K562 (cell line): ENCODE data around the gene POU2AF3. TPM values are rescaled to one million over a fixed set of nuclear protein-coding genes. Genes with fewer than 3 reads are reported as not detected.
"Not testable (repeated sequence)": the region's sequence is repeated elsewhere in the genome, so short reads cannot be mapped to it uniquely, and the experiment has no call there.

Source experiments
- ATAC-seq: fragments of 200-7000 bp; cut with Tn5 transposase; 3 replicates; pipeline ENCODE4 v1.9.1; 2020; ENCODE audit warnings: moderate library complexity
- BruUV-seq: library from RNA; stranded (reverse); fragments of 400-500 nt; replicated peaks from 2 replicates; lab custom pipeline; 2021; lab: Mats Ljungman, UMichigan
- CTCF ChIA-PET: fragments of 300-600 bp; formaldehyde crosslinking; extraction: SDS; loops from one replicate; lab custom pipeline; 2021; ENCODE audit warnings: low intra/inter-chr PET ratio; lab: Yijun Ruan, JAX
- POLR2A ChIA-PET: fragments of 300-600, 350-650 bp; sonication (Branson Sonifier 250); formaldehyde crosslinking; extraction: SDS; loops from one replicate; lab custom pipeline; 2021; ENCODE audit warnings: antibody characterized with exemption, inconsistent platforms; lab: Yijun Ruan, JAX
- DNase-seq, 4 experiments: peaks; one replicate each; pipeline versions ENCODE4 v3.0.0 to v3.0.0-alpha.2; 2011 to 2018; ENCODE audit warnings: low spot score in 3 of 4, mixed read lengths in 3 of 4; ENCODE audit errors: extremely low read depth in 1 of 4
- FAIRE-seq: peaks from 2 replicates; lab custom pipeline; 2011; peaks lifted over from hg19 to GRCh38; lab: Jason Lieb, UNC
- H2AFZ ChIP-seq: 2 replicates; pipeline ENCODE4 v1.6.0; 2011; ENCODE audit warnings: low read depth, low read length, control low read depth, inconsistent platforms
- H3K27ac ChIP-seq: fragments of 200-600 bp; 3 replicates; pipeline ENCODE4 v1.8.0; 2011; ENCODE audit warnings: low read depth, mild to moderate bottlenecking, control low read depth, inconsistent platforms, low read length, moderate library complexity, mixed read lengths; ENCODE audit errors: extremely low read depth
- H3K27me3 ChIP-seq, 2 experiments: fragments of 300-600 bp in 1 of 2; 2 replicates in 1 of 2; 3 replicates in 1 of 2; pipeline versions ENCODE4 v1.6.0 to v1.8.0; 2011; ENCODE audit warnings: inconsistent platforms in 2 of 2, low read length in 2 of 2, mild to moderate bottlenecking in 1 of 2, mixed read lengths in 1 of 2, moderate library complexity in 1 of 2; ENCODE audit not compliant: control insufficient read depth in 2 of 2, insufficient read depth in 2 of 2
- H3K36me3 ChIP-seq: fragments of 300-600 bp; 3 replicates; pipeline ENCODE4 v1.8.0; 2011; ENCODE audit warnings: mild to moderate bottlenecking, low read length, inconsistent platforms; ENCODE audit not compliant: control insufficient read depth, insufficient read depth
- H3K4me1 ChIP-seq, 2 experiments: fragments of 200-600 bp in 1 of 2; replicated peaks in 1 of 2; 2 replicates in 1 of 2; 3 replicates in 1 of 2; pipeline versions ENCODE4 v1.5.1 to v1.8.0; 2011; ENCODE audit warnings: inconsistent platforms in 2 of 2, low read length in 2 of 2, mild to moderate bottlenecking in 1 of 2, mixed read lengths in 1 of 2, moderate library complexity in 1 of 2; ENCODE audit not compliant: control insufficient read depth in 2 of 2, insufficient read depth in 2 of 2
- H3K4me2 ChIP-seq: 2 replicates; pipeline ENCODE4 v1.6.1; 2011; ENCODE audit warnings: low read length, control low read depth, inconsistent platforms, mixed read lengths; ENCODE audit not compliant: insufficient read depth
- H3K4me3 ChIP-seq: fragments of 200-600 bp; sonication (generic), shearing (Covaris generic); 2 replicates; pipeline ENCODE4 v1.5.1; 2016; ENCODE audit warnings: control low read depth, inconsistent platforms
- H3K79me2 ChIP-seq: fragments of 200-600 bp; 3 replicates; pipeline ENCODE4 v1.8.0; 2011; ENCODE audit warnings: low read length, inconsistent platforms; ENCODE audit not compliant: control insufficient read depth, insufficient read depth
- H3K9ac ChIP-seq, 2 experiments: 2 replicates each; pipeline versions ENCODE4 v1.6.0 to v1.6.1; 2011; ENCODE audit warnings: low read depth in 2 of 2, low read length in 2 of 2, control low read depth in 1 of 2, inconsistent platforms in 1 of 2, mild to moderate bottlenecking in 1 of 2, mixed read lengths in 1 of 2; ENCODE audit not compliant: insufficient read depth in 1 of 2
- H3K9me1 ChIP-seq: one replicate; pipeline ENCODE4 v1.6.0; 2011; ENCODE audit warnings: inconsistent platforms, mild to moderate bottlenecking, low read length, moderate library complexity; ENCODE audit not compliant: control insufficient read depth, insufficient read depth
- H3K9me3 ChIP-seq: replicated peaks from 2 replicates; pipeline ENCODE4 v1.5.1; 2011; ENCODE audit warnings: low read depth, low read length, inconsistent platforms; ENCODE audit not compliant: control insufficient read depth, insufficient read depth
- H4K20me1 ChIP-seq: replicated peaks from 2 replicates; pipeline ENCODE4 v1.6.1; 2011; ENCODE audit warnings: low read length, inconsistent platforms, mixed read lengths; ENCODE audit not compliant: control insufficient read depth, insufficient read depth
- CBFB ChIP-seq: sonication (generic); formaldehyde crosslinking; IDR thresholded peaks from 2 replicates; pipeline ENCODE4 v1.4.0; 2020; ENCODE audit warnings: mild to moderate bottlenecking, missing genetic modification reagents
- DPF2 ChIP-seq: fragments of 450-650 bp; IDR thresholded peaks from 2 replicates; pipeline ENCODE4 v1.6.1; 2016
- ESRRA ChIP-seq: fragments of 450-650 bp; IDR thresholded peaks from 2 replicates; pipeline ENCODE4 v1.6.1; 2014; ENCODE audit warnings: low read depth, mild to moderate bottlenecking, moderate library complexity, borderline replicate concordance
- HMGN3 ChIP-seq: IDR thresholded peaks from 2 replicates; pipeline ENCODE4 v1.6.1; 2011; ENCODE audit warnings: borderline replicate concordance, low read depth, mild to moderate bottlenecking, mixed read lengths, low read length; ENCODE audit not compliant: insufficient read length; ENCODE audit errors: extremely low read depth
- HNRNPL ChIP-seq: fragments of 200-400 bp; formaldehyde crosslinking; IDR thresholded peaks from 2 replicates; pipeline ENCODE4 v1.6.1; 2017; ENCODE audit warnings: low read depth, mild to moderate bottlenecking, low read length
- MTA1 ChIP-seq: fragments of 450-650 bp; IDR thresholded peaks from 2 replicates; pipeline ENCODE4 v1.6.1; 2017; ENCODE audit warnings: borderline replicate concordance
- NCOR1 ChIP-seq: fragments of 450-650 bp; IDR thresholded peaks from 2 replicates; pipeline ENCODE4 v1.6.1; 2016; ENCODE audit warnings: mild to moderate bottlenecking, moderate library complexity
- NEUROD1 ChIP-seq: fragments of 150-350 bp; IDR thresholded peaks from 2 replicates; pipeline ENCODE4 v1.6.1; 2014; ENCODE audit warnings: borderline replicate concordance, low read length, low read depth; ENCODE audit not compliant: partially characterized antibody
- POLR2A ChIP-seq: fragments of 450-650 bp; conservative IDR thresholded peaks from 2 replicates; pipeline ENCODE4 v1.6.1; 2016
- RFX1 ChIP-seq: fragments of 450-650 bp; IDR thresholded peaks from 2 replicates; pipeline ENCODE4 v1.6.1; 2016; ENCODE audit warnings: mild to moderate bottlenecking, moderate library complexity
- ZNF175 ChIP-seq: fragments of 200-800 bp; sonication (Bioruptor generic); IDR thresholded peaks from 2 replicates; pipeline ENCODE4 v1.6.1; 2016; ENCODE audit warnings: low read depth, mild to moderate bottlenecking, missing genetic modification characterization, missing compliant biosample characterization
- ZNF24 ChIP-seq: fragments of 450-650 bp; IDR thresholded peaks from 2 replicates; pipeline ENCODE4 v1.6.1; 2016
- ZNF511 ChIP-seq: sonication (generic); formaldehyde crosslinking; IDR thresholded peaks from 2 replicates; pipeline ENCODE4 v1.8.0; 2022; ENCODE audit warnings: mild to moderate bottlenecking, missing genetic modification reagents
- ZNF592 ChIP-seq: fragments of 450-650 bp; IDR thresholded peaks from 2 replicates; pipeline ENCODE4 v1.6.1; 2017; ENCODE audit warnings: antibody characterized with exemption, mild to moderate bottlenecking
- WGBS: fragments of 100-300 bp; shearing (Covaris generic); methylation state at CpG from one replicate; pipeline ENCODE4 v1.1.6; 2016; ENCODE audit warnings: low coverage, mixed read lengths; ENCODE audit not compliant: insufficient coverage; ENCODE audit errors: missing lambda C conversion rate; 5-methylcytosine and 5-hydroxymethylcytosine counted together
- in situ Hi-C: fragments of 300-500 bp; cut with MboI; formaldehyde crosslinking; loops from 4 replicates; pipeline ENCODE4 v1.15.0; 2018; ENCODE audit warnings: inconsistent platforms, mixed read lengths
- intact Hi-C: fragments of 100-400 bp; cut with micrococcal nuclease; formaldehyde crosslinking; loops from 2 replicates; pipeline ENCODE4 v1.14.2; 2022
- polyA plus RNA-seq, 8 experiments: library from polyadenylated mRNA; depleted of rRNA in 4 of 8; stranded (reverse) in 5 of 8; unstranded in 3 of 8; fragments of >200 nt; fragmentation: Nextera tagmentation in 2 of 8; fragmentation: Illumina TruSeq in 1 of 8; extraction: Ambion mirVana in 2 of 8; extraction: Trizol in 1 of 8; gene quantifications; 2 replicates each; pipeline versions ENCODE4 v1.2.1 to v1.2.3, GENCODE V29; 2011 to 2014; ENCODE audit warnings: inconsistent platforms in 1 of 8, missing spikeins in 1 of 8
- total RNA-seq, 7 experiments: library from RNA; depleted of rRNA in 6 of 7; stranded (reverse); fragments of >200 nt in 6 of 7; fragmentation: Illumina TruSeq in 2 of 7; extraction: Trizol in 2 of 7; gene quantifications; 2 replicates each; pipeline versions ENCODE4 v1.2.1 to v1.2.3, GENCODE V29; 2011 to 2021; ENCODE audit warnings: low replicate concordance in 1 of 7

The POU2AF3 gene
- total and polyA plus RNA-seq, 9 of the 15 experiments (the other 6 are each of a cell fraction or from before 2014, with no cell fraction given), result not detected

GRCh38 chr11:111292408-111292807, 5.9 kb upstream of the POU2AF3 start:
- CTCF ChIA-PET, POLR2A ChIA-PET, H3K9me1 ChIP-seq, H4K20me1 ChIP-seq, in situ Hi-C loops, FAIRE-seq, DNase-seq, H3K9ac ChIP-seq, H3K4me1 ChIP-seq, H3K4me2 ChIP-seq, BruUV-seq, H3K27me3 ChIP-seq, ATAC-seq, H3K9me3 ChIP-seq, H2AFZ ChIP-seq, H3K27ac ChIP-seq, H3K79me2 ChIP-seq, H3K4me3 ChIP-seq, H3K36me3 ChIP-seq, intact Hi-C loops: not testable (repeated sequence)
- WGBS, result no CpG with 5 or more reads among the region's 1 CpG

GRCh38 chr11:111296196-111296595, 2.1 kb upstream of the POU2AF3 start:
- Histone ChIP-seq H3K27me3 (peaks cover 2 to 28% of the 10 kb centered on the region in 2 experiments; a peak in 3 of 5 replicates), H3K4me1 (peaks cover 0 to 9% of the 10 kb centered on the region in 2 experiments; a peak in 1 of 5 replicates), H4K20me1 (peaks cover 3% of the 10 kb centered on the region; the same call in 1 of the 2 replicates), H3K9ac (no peak overlapping the region), H2AFZ (no peak overlapping the region), H3K36me3 (no peaks in the 10 kb centered on the region), H3K9me1 (no peaks in the 10 kb centered on the region), H3K4me2 (no peak overlapping the region), H3K4me3 (no peak overlapping the region), H3K79me2 (no peaks in the 10 kb centered on the region), H3K9me3 (no peaks in the 10 kb centered on the region), H3K27ac (no peak overlapping the region)
- no peak for DNase-seq
- 0% methylated on average over 3 of the region's 3 CpGs for WGBS
- FAIRE-seq, result no peak
- no peak for ATAC-seq
- ChIA-PET POLR2A (interaction anchor here (0.6 kb wide), 1 partner anchor 142 kb away, joined by 3 read pairs; no protein-coding TSS in a partner anchor), CTCF (no interaction called here)
- intact Hi-C loops, result no loop called here
- in situ Hi-C loops, result no loop called here
- BruUV-seq, result no TSS peak
- TF ChIP-seq HMGN3, result no peak
- TF ChIP-seq ESRRA, result no peak
- no peak for TF ChIP-seq NCOR1
- TF ChIP-seq CBFB (CRISPR knock-in tag), result no peak
- TF ChIP-seq DPF2, result no peak
- TF ChIP-seq ZNF511 (CRISPR knock-in tag), result no peak
- no peak for TF ChIP-seq NEUROD1
- TF ChIP-seq RFX1, result no peak
- TF ChIP-seq ZNF175 (CRISPR knock-in tag), result no peak
- no peak for TF ChIP-seq ZNF592
- no peak for TF ChIP-seq POLR2A
- no peak for TF ChIP-seq HNRNPL
- no peak for TF ChIP-seq MTA1
- no peak for TF ChIP-seq ZNF24
